COLO668 (cell line): ENCODE data around the gene BCAR3.
"Not testable (repeated sequence)": the region's sequence is repeated elsewhere in the genome, so short reads cannot be mapped to it uniquely, and the experiment has no call there.

ENCODE experiments used
- DNase-seq: peaks from one replicate; lab custom pipeline; 2025; ENCODE audit not compliant: unreplicated experiment; lab: John Stamatoyannopoulos, UW

BCAR3 gene

GRCh38 chr1:93671099-93671621, 10.5 kb downstream of the BCAR3 start:
- no peak for DNase-seq

- no peak for DNase-seq
Measured at GRCh38 chr1:93670141-93670540, 11.5 kb downstream of the BCAR3 start.

GRCh38 chr1:93669369-93669768, 12.3 kb downstream of the BCAR3 start:
- no peak for DNase-seq

GRCh38 chr1:93668951-93669350, 12.7 kb downstream of the BCAR3 start:
- no peak for DNase-seq

GRCh38 chr1:93668121-93668520, 13.5 kb downstream of the BCAR3 start:
- DNase-seq = no peak

GRCh38 chr1:93667642-93668041, 14.0 kb downstream of the BCAR3 start:
- DNase-seq = no peak

GRCh38 chr1:93666613-93667384, 14.8 kb downstream of the BCAR3 start:
- no peak for DNase-seq

- DNase-seq = no peak
Measured at GRCh38 chr1:93665015-93665414, 16.6 kb downstream of the BCAR3 start.

GRCh38 chr1:93663208-93663614, 18.4 kb downstream of the BCAR3 start:
- no peak for DNase-seq

- DNase-seq = no peak
Measured at GRCh38 chr1:93662481-93663207, 19.0 kb downstream of the BCAR3 start.

GRCh38 chr1:93661829-93662474, 19.7 kb downstream of the BCAR3 start:
- DNase-seq = no peak

- not testable (repeated sequence) for DNase-seq
Measured at GRCh38 chr1:93661341-93661740, 20.3 kb downstream of the BCAR3 start.

- no peak for DNase-seq
Measured at GRCh38 chr1:93659822-93660503, 21.7 kb downstream of the BCAR3 start.

GRCh38 chr1:93658188-93658587, 23.4 kb downstream of the BCAR3 start:
- DNase-seq = no peak

- DNase-seq = no peak
Measured at GRCh38 chr1:93656491-93656890, 25.1 kb downstream of the BCAR3 start.

- DNase-seq = no peak
Measured at GRCh38 chr1:93653656-93654055, 28.0 kb downstream of the BCAR3 start.

- no peak for DNase-seq
Measured at GRCh38 chr1:93652323-93652949, 29.2 kb downstream of the BCAR3 start.

GRCh38 chr1:93651695-93652094, 29.9 kb downstream of the BCAR3 start:
- DNase-seq = no peak

GRCh38 chr1:93650159-93650558, 31.5 kb downstream of the BCAR3 start:
- not testable (repeated sequence) for DNase-seq

GRCh38 chr1:93649231-93649630, 32.4 kb downstream of the BCAR3 start:
- DNase-seq = no peak

- no peak for DNase-seq
Measured at GRCh38 chr1:93648656-93649055, 33.0 kb downstream of the BCAR3 start.
